CD4-positive, alpha-beta T cell treated with Interleukin-1 beta for 1 hour (primary cell): ENCODE data around the gene TUNAR.

Experiments
- DNase-seq, 2 donors: peaks; one replicate each; pipeline ENCODE4 v3.0.0-alpha.2; 2020 to 2022

TUNAR gene

GRCh38 chr14:95875831-95876760, 536 bp upstream of the TUNAR start:
- no peak for DNase-seq

DNA sequence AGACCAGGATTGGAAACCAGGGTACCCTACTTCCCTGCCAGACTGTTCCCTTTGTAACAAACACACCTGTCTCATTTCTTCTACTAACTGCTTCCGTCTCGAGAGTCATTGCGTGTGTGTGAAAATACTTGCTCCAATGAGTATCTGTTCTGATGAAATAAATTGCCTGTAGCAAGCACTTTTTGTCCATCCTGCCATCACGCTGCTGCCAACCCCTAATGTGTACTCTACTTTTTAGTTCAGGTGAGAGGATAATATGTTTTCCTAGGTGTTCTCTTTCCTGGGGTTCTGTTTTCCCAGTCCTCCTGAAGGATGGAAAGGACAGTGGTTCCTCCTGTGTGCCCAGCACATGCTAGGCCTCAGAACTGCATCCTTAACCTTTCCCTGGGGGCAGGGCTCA, 1.0 kb downstream of the TUNAR start:
- DNase-seq: no peak

DNA sequence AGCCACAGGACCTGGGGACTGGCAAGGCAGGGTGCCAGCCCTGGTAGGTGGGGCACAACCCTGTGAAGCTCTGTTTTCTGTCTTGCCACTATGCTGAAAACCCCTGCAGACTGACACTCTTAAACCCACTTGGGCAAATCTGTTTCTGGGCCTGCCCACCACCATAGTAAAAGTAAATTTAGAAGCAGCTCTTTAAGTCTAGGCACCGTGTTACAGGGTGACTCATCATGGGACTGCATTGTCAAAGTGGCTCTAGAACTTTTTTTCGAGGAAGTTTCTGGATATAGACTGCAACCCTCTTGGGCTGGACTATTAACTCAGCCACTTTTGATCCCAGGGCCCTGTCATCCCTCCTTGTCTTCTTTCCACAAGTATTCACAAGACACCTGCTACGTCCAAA, 7.7 kb downstream of the TUNAR start:
- no peak for DNase-seq

DNA sequence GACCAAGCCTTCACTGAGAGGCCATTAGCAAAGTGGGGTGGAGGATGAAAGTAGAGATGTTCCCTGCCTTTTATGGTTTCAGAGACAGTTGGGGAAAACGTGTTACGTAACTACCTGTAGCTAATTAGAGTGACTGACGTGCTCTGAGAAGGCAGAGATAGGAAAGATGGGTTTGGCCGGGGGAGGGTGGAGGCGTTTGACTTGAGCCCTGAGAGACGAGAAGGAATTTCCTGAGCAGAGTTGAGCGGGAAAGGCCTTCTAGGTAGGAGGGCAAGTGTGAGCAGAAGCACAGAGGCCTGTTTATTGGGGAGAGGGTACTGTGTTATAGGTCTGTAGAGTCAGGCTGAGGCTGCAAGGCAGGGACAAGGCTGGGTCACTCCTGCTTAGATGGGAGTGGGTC, 8.6 kb downstream of the TUNAR start:
- no peak for DNase-seq

DNA sequence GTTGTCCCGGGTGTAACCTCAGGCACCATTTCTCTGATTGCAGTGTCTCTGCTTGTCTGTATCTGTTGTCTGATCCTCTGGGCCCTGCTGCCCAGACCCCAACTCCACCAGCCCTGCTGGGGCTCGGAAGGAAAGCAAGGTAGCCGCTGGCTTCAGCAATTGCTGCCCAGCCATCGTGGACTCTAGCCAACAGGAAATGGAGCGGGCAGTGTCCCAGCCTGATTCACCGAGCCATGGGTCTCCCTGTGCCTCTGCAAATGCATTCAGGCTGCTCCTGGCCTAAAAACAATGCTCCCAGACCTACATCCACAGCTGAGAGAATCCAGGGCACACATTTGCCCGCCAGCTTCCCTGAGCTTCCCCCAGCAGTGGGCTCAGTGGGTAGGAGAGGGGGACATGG, 9.2 kb downstream of the TUNAR start:
- DNase-seq: no peak

GRCh38 chr14:95886366-95887056, 9.9 kb downstream of the TUNAR start:
- DNase-seq: no peak

DNA sequence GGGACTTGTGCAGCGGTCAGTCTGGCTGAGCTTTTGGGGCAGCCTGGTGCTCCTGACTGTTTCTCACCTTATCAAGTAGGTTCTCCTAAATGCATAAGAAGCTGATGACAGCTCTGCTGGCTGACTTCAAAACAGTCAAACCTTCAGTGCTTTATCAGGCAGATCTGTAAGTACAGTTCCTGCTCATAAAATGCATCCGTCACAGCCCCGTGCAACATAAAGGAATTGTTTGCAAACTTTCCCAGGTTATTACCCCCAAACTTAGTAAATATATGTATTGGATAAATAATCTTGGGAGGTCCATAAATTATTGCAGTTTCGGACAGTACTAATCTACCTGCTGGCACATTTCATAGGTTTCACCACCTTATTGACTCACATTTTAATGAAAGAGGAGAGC, 10.7 kb downstream of the TUNAR start:
- no peak for DNase-seq

DNA sequence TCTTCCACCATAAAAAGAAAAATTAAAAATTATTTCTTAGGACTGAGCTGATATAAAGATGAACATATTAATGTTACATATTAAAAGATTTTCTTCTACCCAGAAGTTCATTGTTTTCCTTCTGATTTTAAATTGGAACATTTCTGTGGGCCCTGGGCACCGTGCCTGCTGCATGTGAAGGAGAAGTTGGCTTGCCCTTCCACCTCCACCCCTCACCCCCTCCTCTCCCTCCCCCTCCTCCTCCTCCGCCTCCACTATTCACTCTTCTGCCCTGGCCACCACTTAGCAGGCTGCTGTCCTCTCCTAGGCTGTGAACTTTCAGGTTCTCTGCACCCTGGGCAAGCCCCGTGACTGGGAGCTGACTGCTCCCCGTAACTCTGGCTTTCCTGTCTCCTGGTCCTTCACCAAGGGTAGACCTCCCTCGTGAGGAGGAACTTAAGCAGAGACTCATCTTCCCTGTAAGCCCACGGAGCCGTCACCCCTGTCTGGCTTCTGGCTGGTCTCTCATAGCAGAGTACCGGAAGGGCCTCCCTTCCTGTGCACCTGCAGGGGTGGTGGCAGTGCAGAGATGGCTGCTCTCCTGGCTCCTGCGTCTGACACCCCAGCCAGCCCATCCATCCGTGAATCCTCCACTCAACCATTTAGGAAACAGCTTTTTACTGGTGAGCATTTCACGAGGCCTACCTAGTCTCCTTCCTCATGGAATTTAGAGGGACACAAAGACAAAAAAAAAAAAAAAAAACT, 12.8 kb downstream of the TUNAR start:
- peak in 1 of 2 donors; percentile 9 for DNase-seq

- DNase-seq: no peak
These were observed 15.1 kb downstream of the TUNAR start for GRCh38 chr14:95891742-95892141.

- DNase-seq: no peak
These were observed 15.5 kb downstream of the TUNAR start for GRCh38 chr14:95892142-95892541.

DNA sequence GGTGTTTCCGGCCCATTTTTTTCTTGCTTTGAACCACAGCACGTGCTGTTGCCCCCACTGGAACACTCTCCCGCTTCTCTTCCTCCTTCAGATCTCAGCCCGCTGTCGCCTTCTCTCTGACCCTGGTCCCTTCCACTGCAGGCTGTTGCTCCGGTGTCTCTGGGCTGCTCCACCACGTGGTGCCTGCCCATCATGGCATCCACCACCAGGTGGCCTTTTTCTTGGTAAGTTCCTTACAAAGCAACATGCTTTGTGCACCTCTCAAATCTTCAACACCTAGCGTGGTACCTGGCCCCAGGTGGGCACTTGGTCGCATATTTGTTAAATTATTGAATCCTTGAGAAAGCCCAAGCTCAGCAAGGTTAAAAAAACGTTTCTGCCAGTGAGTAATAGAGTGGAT, 19.1 kb downstream of the TUNAR start:
- peak in 1 of 2 donors; percentile 8 for DNase-seq

DNA sequence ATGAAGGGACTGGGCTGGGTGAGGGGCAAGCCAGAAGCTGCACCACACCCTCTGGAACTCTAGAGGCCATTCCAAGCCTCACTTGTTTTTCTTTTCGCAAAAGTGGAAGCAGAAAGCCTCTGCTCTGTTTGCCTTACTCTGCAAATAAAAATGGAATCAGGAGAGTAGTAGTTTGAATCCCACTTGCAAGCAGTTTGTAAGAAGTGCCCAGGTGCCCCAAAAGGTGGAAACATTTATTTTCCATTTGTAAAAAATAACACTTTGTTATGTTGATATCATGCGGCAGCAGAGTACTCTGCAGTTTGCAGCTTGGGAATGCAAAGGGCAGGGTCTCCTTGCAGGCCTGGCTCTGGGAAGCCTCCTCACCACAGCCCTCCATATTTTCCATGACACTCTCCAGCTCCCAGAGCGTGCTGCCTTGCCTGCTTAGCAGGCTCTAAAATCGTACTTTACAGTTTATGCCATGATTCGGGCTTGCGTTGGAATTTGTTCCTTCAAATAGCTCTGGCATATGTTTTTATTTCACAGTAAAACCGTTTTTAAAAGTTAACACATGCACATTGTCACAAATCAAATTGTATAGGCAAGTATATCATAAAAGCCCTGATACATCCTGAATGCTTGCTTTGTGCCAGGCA, 20.0 kb downstream of the TUNAR start:
- DNase-seq: no peak

DNA sequence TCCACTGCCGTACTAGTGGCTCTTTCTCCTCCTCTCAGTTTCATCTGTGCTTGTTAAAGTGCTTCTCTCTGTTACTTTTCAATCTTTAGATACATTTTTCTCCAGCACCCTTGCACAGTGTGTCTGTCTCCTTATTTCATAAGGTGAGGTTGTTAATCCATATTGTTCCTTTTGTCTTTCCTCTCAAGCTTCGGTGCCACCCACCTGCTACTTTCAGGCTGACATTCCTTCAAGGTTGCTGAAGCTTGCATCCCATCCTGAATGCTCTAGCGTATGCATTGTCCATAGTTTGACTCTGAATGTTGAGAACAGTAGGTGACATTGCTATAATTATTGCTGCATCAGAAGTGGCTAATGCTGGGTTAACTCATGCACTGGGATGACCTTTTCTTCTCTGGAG, 20.6 kb downstream of the TUNAR start:
- DNase-seq: no peak

DNA sequence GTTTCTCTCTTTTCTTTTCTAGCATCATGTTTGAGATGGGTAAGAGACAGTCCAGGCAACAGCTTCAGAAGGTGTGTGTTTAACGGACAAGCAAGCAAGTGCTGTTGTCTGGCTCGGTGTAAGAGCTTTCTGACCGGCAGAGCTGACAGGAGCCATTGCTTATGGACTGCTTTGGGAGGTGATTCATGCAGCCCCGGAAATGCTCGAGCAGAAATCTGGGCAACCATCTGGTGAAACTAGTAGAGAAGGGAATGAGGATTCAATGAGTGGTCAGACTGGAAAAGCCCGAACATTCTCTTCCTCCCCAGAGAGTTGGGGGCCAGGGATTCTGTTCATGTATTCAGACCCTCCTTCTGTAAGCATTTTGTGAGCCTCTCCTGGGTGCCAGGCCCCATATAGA, 24.4 kb downstream of the TUNAR start:
- no peak for DNase-seq

DNA sequence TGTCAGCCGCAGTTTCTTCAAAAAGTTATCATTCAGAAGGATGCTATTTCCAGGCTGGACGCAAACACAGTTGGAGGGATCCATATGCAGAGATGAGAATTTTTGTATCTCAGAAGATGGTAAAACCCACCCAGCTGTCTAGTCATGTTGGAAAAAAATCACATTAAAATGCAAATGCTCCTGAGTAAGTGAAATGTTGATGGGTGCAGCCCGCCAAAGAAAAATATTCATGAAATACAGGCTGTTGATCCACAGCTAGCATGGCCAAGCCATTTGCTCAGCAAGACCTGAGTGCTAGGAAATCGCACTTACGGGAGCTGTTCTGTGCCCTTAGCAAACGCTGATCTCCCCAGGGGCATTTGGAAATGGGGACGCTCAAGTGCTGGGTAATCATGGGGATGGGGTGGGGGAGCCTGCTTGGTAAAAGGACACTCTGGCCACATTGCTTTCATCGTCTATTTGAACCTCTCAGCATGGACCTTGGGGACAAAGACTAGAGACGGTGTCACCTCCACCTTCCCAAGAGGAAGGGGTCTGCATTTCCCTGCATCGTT, 25.7 kb downstream of the TUNAR start:
- DNase-seq: no peak

DNA sequence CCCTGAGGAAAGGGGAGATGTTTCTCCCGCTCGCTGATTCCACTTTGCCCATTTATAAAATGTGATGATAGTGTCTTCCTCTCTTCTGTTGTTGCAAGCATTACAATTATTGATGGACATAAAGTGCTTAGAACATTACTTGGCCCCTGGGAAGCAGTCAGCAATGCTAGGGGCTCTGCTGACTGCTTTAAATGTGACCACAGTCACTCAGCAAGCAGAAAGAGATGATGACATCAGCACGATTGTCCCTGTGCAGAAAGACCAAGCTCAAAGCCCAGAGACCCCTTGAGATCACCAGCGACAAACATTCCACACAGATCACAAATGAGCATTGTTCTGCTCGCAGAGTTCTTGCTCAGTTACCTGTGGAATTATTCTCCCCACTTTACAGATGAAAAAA, 26.5 kb downstream of the TUNAR start:
- no peak for DNase-seq

GRCh38 chr14:95903616-95904107, 27.0 kb downstream of the TUNAR start:
- DNase-seq: no peak

DNA sequence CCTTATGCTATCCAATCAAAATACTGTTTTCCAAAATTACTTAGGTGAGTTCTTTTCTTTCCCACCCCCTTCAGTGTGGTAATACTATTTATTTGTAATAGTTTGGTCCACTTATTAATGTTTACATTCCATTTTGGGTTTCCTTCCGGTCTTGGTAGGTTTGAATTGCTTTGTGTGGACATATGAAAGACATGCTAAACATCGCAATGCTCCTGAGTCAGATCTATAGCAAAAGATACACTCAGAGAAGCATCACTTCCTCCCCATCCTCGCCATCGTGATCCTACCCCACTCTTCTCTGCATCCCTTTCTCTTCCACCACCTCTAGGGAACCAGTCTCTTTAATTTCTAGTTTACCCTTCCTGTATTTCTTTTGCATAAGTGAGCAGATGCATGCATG, 30.0 kb downstream of the TUNAR start:
- no peak for DNase-seq

- no peak for DNase-seq
These were observed 34.0 kb downstream of the TUNAR start for GRCh38 chr14:95910628-95911027.

GRCh38 chr14:95911456-95911855, 34.8 kb downstream of the TUNAR start:
- no peak for DNase-seq

- no peak for DNase-seq
These were observed 38.7 kb downstream of the TUNAR start for GRCh38 chr14:95915330-95915729.

DNA sequence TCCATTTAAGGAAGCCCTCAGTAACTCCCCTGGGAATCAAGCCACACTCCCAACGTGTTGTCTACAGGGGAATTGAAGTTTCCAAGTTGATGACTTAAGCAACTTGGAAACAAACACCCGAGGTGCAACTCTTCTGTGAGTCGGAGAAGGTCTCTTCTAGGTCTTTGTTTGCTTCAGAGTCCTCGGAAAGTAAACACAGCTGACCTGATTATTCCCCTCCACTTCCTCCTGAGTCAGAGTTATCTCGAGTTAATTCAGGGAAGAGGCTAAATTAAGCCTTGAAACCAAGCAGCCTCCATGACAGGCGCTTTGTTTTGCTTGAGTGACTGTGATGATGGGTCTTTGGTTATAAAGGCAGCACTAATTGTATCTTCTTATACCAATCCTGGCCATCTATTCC, 41.8 kb downstream of the TUNAR start:
- no peak for DNase-seq
